SU-DHL-6 (cell line): ENCODE measurements around the gene EXOC6B.

Source experiments
- H2AFZ ChIP-seq: fragments of 200-600 bp; sonication (generic); 2 replicates; pipeline ENCODE4 v1.6.1; 2014; ENCODE audit warnings: low read depth, mild to moderate bottlenecking, moderate library complexity, mixed read lengths, antibody characterized with exemption, low read length; ENCODE audit not compliant: severe bottlenecking
- H3F3A ChIP-seq: fragments of 200-600 bp; shearing (Covaris generic); 2 replicates; pipeline ENCODE4 v1.6.0; 2016; ENCODE audit warnings: antibody characterized with exemption, mild to moderate bottlenecking; ENCODE audit not compliant: insufficient read depth
- H3K27ac ChIP-seq: fragments of 200-600 bp; sonication (generic); 2 replicates; pipeline ENCODE4 v1.5.1; 2016; ENCODE audit warnings: low read depth, mild to moderate bottlenecking, low read length, moderate library complexity, mixed read lengths
- H3K27me3 ChIP-seq: fragments of 200-600 bp; sonication (generic), shearing (Covaris generic); 2 replicates; pipeline ENCODE4 v1.6.0; 2014; ENCODE audit warnings: mild to moderate bottlenecking, low read length
- H3K36me3 ChIP-seq: fragments of 200-600 bp; sonication (generic); 2 replicates; pipeline ENCODE4 v1.6.1; 2014; ENCODE audit warnings: mild to moderate bottlenecking, low read length, mixed read lengths
- H3K4me2 ChIP-seq: fragments of 300-600, 200-600 bp; shearing (Covaris generic), sonication (generic); 2 replicates; pipeline ENCODE4 v1.6.0; 2014; ENCODE audit warnings: low read length, low read depth, mild to moderate bottlenecking; ENCODE audit not compliant: poor library complexity, severe bottlenecking
- H3K4me3 ChIP-seq: fragments of 200-600 bp; sonication (generic); 2 replicates; pipeline ENCODE4 v1.5.1; 2014; ENCODE audit warnings: antibody characterized with exemption, low read length, mild to moderate bottlenecking, mixed read lengths; ENCODE audit not compliant: insufficient read depth, poor library complexity, severe bottlenecking
- H3K79me2 ChIP-seq: fragments of 200-600 bp; sonication (generic); 2 replicates; pipeline ENCODE4 v1.6.1; 2014; ENCODE audit warnings: mild to moderate bottlenecking, low read length, moderate library complexity; ENCODE audit not compliant: insufficient read depth
- H3K9ac ChIP-seq: fragments of 200-600 bp; sonication (generic); 2 replicates; pipeline ENCODE4 v1.7.0; 2014; ENCODE audit warnings: mild to moderate bottlenecking, low read length
- H3K9me2 ChIP-seq: fragments of 200-600 bp; sonication (generic); replicated peaks from 2 replicates; pipeline ENCODE4 v1.6.1; 2014; ENCODE audit warnings: low read length; ENCODE audit not compliant: insufficient read depth
- H3K9me3 ChIP-seq: fragments of 200-600 bp; sonication (generic); 2 replicates; pipeline ENCODE4 v1.6.1; 2014; ENCODE audit warnings: low read length, mixed read lengths; ENCODE audit not compliant: insufficient read depth
- H4K20me1 ChIP-seq: fragments of 200-600 bp; sonication (generic); 2 replicates; pipeline ENCODE4 v1.6.1; 2014; ENCODE audit warnings: low read depth, mild to moderate bottlenecking, antibody characterized with exemption, low read length, moderate library complexity, mixed read lengths
- CTCF ChIP-seq: fragments of 200-600 bp; sonication (generic); IDR thresholded peaks from one replicate; pipeline ENCODE4 v1.5.1; 2017; ENCODE audit warnings: antibody characterized with exemption, mild to moderate bottlenecking, low read length, moderate library complexity; ENCODE audit not compliant: insufficient read depth, poor library complexity, severe bottlenecking
- EZH2phosphoT487 ChIP-seq: fragments of 200-600 bp; sonication (generic), shearing (Covaris generic); conservative IDR thresholded peaks from 2 replicates; pipeline ENCODE4 v1.6.1; 2018; ENCODE audit warnings: mild to moderate bottlenecking, antibody characterized with exemption, low read length, moderate library complexity, mixed read lengths

Gene EXOC6B

GRCh38 chr2:72214429-72215143 lies 611.2 kb downstream of the EXOC6B start:
- no peaks in the 10 kb centered on the region for H3K9me2 ChIP-seq
- no peaks in the 10 kb centered on the region for H3F3A ChIP-seq
- H3K9ac ChIP-seq, result no peak overlapping the region
- no peak overlapping the region for H3K4me2 ChIP-seq
- H3K9me3 ChIP-seq, result no peaks in the 10 kb centered on the region
- H3K27me3 ChIP-seq, result 0 out of 2 replicates have a peak, but pooled peaks cover 2% of the 10 kb centered on the region
- no peak overlapping the region for H2AFZ ChIP-seq
- no peaks in the 10 kb centered on the region for H3K79me2 ChIP-seq
- no peak overlapping the region for H3K4me3 ChIP-seq
- no peak overlapping the region for H3K27ac ChIP-seq
- no peaks in the 10 kb centered on the region for H4K20me1 ChIP-seq
- no peaks in the 10 kb centered on the region for H3K36me3 ChIP-seq
- TF ChIP-seq EZH2phosphoT487, result no peak
- TF ChIP-seq CTCF, result no peak

GRCh38 chr2:72212486-72212855 lies 613.4 kb downstream of the EXOC6B start:
- Histone ChIP-seq H3K36me3 (no peaks in the 10 kb centered on the region), H3K9ac (no peak overlapping the region), H3K27ac (no peak overlapping the region), H3K27me3 (0 out of 2 replicates have a peak, but pooled peaks cover 2% of the 10 kb centered on the region), H4K20me1 (no peaks in the 10 kb centered on the region), H3K9me3 (no peaks in the 10 kb centered on the region), H3K79me2 (no peaks in the 10 kb centered on the region), H3F3A (no peaks in the 10 kb centered on the region), H3K4me2 (no peak overlapping the region), H3K9me2 (no peaks in the 10 kb centered on the region), H2AFZ (no peak overlapping the region), H3K4me3 (no peak overlapping the region)
- TF ChIP-seq EZH2phosphoT487 (no peak), CTCF (no peak)

- Histone ChIP-seq H3K79me2 (no peaks in the 10 kb centered on the region), H3K9me3 (no peaks in the 10 kb centered on the region), H3K9ac (no peak overlapping the region), H3F3A (no peaks in the 10 kb centered on the region), H4K20me1 (no peaks in the 10 kb centered on the region), H3K4me2 (no peak overlapping the region), H2AFZ (no peak overlapping the region), H3K27ac (no peak overlapping the region), H3K36me3 (no peaks in the 10 kb centered on the region), H3K27me3 (no peaks in the 10 kb centered on the region), H3K9me2 (no peaks in the 10 kb centered on the region), H3K4me3 (no peak overlapping the region)
- TF ChIP-seq CTCF (no peak), EZH2phosphoT487 (no peak)
Observed at GRCh38 chr2:72211777-72212485, 613.9 kb downstream of the EXOC6B start.
